NCI-H187 treated with DMSO at 0.1 percent for 48 hours (cell line): ENCODE measurements around the gene ROBO3.

ENCODE experiments used
- DNase-seq: peaks from one replicate; lab custom pipeline; 2025; lab: John Stamatoyannopoulos, UW

ROBO3 gene

DNA sequence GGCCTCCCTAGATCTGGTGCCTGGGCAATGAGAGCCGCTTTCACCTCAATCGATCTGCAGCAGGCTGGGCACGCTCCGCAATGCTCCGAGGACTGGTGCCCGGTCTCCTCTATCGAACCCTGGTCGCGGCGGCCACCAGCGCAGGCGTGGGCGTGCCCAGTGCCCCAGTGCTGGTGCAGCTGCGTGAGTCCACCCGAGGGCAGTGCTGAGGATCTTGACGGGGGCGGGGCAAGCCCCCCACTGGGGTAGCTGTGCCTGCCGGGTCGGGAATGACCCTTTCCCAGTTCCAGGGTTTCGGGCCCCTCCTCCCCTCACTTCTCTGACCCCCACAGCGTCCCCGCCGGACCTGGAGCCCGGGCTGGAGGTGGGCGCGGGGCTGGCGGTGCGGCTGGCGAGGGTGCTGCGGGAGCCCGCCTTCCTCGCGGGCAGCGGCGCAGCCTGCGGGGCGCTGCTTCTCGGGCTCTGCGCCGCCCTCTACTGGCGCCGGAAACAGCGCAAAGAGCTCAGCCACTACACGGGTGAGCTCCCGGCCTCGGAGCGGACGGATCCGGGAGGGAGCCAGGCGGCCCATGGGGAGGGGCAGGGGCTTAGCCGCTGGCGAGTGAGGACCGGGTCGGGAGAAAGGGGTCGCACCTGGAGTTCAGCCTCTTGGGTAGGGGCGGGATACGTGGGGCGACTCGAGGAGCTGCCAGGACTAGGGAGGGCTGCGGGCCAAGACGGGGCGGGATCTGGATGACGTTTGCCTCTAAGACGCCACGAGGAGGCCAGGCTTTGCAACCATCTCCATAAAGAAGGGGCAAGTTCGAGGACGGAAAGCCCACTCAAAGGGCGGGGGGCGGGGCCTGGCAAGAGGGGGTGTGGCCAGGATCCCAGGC, 10.9 kb downstream of the ROBO3 start:
- no peak for DNase-seq

GRCh38 chr11:124876818-124877630, 11.8 kb downstream of the ROBO3 start:
- no peak for DNase-seq

DNA sequence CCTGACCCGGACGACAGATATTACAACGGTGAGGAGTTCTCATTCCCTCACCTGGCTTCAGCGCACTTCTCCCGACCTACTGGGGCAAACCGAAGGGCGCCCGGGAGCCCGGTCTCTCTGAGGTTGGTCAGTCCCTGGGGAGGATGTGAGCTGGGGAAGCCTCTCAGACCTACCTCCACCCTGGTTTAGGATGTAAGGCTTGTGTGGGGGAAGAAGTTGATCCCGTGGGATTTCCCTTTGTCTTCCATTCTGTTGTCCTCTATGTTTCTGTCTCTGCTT, 12.3 kb downstream of the ROBO3 start:
- no peak for DNase-seq

GRCh38 chr11:124877910-124878758, 12.9 kb downstream of the ROBO3 start:
- DNase-seq, result no peak

DNA sequence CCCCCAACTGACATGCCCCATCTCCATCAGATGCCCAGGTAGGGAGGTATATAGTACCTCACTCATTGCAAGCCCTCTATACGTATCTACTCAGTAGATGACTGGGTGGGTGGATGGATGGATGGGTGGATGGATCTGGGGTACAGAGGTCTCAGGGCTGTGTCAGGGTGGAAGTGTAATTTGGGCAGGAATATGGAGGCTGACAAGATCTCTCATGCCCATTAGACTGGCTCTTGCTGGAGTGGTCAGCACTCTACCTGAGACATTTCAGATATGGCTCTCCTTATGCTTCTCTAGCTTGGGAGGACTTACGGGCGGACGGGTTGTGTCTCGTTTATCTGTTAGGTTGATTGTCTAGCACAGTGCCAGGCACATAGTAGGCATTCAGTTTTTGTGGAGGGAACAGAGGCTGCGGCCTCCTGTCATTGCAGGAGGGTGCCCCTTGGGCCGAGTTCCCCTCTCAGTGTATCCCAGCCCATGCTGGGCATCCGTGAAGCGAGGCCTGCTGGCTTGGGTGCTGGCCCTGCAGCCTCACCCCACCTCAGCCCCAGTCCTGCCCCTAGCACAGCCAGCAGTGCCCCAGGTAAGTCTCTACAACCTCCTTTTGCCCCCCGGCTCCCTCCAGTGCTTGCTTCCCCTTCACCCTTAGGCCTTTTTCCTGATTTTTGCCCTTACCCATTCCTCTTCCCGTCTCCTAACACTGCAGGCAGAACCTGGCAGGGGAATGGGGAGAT, 13.7 kb downstream of the ROBO3 start:
- no peak for DNase-seq

DNA sequence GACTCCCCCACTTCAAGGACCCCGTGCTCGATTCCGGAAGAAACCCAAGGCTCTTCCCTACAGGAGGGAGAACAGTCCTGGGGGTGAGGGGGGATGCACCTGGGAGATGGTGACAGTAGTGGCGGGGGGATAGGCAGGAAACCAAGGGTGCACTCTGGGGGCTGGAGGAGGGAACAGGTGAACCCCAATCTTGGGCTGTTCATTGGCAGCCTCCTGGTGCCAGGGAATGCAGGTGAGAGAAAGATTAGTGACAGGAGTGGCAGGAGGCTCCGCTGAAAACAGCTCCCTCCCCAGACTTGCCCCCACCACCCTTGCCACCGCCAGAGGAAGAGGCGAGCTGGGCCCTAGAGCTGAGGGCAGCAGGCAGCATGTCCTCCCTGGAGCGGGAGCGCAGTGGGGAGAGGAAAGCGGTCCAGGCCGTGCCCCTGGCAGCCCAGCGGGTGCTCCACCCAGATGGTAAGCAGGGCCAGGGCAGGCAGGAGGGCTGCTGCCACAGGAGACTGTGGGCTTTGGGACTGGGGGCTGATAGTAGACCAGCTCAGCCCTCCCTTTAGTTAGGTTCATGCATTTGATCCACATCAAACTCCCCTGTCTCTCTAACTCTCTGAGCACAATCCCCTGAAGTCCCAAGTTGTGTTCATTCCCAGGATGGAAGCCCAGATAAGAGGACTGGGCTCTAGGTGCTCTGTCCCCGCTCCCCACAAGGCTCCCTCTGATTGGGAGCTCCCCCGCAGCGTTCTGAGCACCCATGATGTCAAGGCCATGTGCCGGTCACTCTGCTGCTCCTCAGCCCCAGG, 14.5 kb downstream of the ROBO3 start:
- no peak for DNase-seq

DNA sequence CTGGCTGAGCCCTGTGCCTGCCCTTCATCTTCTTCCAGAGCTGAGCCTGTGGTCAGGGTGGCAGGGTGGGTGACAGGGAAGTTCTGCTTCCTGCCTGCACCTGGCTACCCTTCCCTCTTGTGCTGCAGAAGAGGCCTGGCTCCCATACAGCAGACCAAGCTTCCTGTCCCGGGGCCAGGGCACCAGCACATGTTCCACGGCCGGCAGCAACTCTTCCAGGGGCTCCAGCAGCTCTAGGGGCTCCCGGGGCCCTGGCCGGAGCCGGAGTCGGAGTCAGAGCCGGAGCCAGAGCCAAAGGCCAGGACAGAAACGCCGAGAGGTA, 15.0 kb downstream of the ROBO3 start:
- DNase-seq, result no peak

DNA sequence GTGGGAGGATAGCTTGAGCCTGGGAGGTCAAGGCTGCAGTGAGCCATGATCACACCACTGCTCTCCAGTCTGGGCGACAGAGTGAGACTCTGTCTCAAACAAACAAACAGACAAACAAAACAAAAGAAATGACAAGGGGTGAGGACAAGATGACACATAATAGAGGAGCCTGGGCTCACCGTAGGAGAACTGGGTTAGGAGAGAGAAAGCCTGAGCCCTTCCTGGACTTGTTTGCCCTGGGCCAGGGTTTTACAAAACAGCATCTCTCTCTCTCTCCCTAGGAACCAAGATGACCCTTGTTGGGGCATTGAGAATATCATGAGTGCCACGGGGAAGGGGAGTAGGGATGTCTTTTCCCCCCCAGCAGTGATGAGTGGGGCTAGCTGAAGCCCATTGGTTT, 15.7 kb downstream of the ROBO3 start:
- DNase-seq, result no peak

DNA sequence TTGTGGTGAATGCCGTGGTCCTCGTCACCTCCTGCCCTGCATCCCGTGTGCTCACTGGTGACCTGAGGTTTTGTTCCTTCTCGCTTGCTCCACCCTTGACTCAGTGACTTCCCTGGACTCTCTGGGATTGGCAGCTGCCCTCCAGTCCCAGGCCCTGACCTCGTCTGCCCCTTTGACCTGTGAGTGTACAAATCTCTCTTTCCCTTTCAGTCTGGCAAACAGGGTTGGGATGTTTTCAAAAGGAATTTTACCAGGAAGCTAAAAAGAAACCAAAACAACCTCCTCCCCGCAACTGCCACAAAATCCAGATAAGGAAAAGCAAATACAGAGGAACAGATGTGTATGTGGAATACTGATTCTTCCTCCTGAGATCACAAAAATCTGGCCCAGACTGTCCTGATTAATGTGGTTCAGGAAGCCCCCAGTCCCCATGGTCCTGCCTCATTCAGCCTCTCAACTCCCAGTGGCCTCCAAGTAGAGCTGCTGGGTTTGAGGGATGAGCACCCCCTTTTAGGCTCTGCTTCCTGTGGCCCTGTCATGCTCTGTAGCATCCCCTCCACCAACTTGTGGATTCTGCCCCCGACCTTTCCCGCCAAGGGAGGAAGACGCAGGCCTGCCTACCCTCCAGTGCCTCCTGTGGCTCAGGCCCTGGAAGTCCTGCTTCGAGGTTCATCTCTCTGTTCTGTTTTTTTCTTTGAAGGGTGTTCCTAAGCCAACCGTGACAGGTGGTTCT, 17.3 kb downstream of the ROBO3 start:
- no peak for DNase-seq

DNA sequence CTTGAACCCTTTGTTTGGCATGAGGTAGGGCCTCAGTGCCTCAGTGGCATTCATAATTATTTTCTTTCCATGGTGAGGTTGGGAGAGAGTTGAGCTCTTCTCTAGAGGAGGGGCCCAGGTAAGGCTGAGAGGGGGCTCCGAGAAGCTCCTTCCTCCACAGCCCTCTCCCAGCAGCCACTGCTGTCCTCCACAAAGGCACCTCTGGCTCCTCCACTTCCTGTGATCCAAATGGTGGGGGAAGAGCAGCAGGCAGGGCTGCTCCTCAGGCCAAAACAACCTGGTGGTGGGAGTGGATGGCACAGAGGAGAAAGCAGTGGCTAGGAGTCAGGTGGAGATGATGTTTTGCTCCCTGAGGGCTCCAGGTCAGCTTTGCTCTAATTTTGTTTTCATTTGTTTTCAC, 19.1 kb downstream of the ROBO3 start:
- DNase-seq, result no peak

GRCh38 chr11:124884869-124885479, 19.7 kb downstream of the ROBO3 start:
- no peak for DNase-seq

GRCh38 chr11:124886476-124886875, 21.2 kb downstream of the ROBO3 start:
- DNase-seq, result no peak

DNA sequence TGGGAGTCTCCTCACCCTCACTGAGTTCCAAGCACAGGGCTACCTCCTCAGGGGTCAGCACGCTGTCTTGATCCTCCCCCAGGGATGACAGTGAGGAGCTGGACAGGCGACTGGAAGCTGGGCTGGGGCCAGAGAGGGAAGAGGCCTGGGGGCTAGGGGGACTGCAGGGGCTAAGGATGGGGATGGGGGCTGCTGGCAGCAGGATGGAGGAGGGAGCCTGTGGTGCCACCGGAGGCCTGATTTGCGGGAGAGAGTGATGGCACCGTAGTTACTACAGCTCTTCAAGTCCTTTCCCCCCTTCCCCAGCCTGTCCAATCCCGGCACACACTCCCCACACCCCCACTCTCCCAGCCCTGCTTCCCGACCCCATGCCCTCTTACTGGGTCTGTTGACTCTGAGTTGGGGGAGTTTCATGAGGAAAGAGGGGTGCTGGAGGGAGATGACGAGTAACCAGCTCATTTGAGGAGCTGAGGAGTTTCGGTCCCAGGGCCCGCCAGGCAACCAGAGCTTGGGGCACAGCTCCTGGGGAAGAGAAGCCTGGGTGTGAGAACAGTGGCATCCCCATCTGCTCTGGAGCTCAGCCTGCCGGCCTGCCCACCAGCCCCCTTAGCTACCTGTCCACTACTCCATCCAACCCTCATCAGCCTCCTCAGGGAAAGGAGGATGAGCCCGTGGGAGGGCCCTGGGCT, 21.9 kb downstream of the ROBO3 start:
- DNase-seq, result no peak

GRCh38 chr11:124887667-124888013, 22.4 kb downstream of the ROBO3 start:
- no peak for DNase-seq

GRCh38 chr11:124889191-124890091, 24.2 kb downstream of the ROBO3 start:
- DNase-seq, result no peak

- DNase-seq, result no peak
Observed at GRCh38 chr11:124890151-124890550, 24.9 kb downstream of the ROBO3 start.

DNA sequence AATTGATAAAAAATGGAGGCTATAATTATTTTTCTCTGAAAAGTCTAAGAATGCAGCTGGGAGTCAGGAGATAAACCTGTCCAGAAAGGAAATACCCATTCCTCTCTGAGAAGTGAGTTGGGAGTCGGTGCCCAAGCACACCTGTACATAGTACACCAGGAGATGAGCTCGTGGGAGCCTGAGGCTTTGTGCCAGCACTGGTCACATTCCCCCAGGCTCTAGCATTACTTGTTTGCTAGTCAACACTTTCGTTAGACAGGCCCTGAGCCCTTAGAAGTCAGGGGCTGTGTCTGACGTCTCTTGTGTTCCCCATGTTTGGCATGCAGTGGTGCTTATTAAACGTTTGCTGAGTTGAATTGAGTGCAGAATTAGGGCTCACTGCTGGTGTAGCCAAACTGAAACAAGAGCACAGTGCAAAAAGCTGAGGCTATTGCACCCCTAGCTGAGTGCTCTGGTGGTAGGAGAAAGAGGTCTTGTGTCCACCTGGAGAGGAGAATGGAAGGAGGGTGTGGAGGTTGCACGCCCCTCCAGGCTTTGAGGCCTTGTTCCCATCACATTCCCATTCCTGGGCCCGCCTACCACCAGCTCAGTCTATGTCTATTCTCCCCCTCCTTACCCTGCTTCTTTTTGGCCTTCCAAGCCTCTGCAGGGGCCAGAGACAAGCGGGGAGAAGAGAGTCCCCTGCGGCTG, 25.6 kb downstream of the ROBO3 start:
- no peak for DNase-seq

GRCh38 chr11:124891373-124891861, 26.2 kb downstream of the ROBO3 start:
- DNase-seq, result no peak
